Adipocyte (in vitro differentiated cells): Measurements from ENCODE around the gene TTC32.

Experiments
- DNase-seq: peaks from one replicate; pipeline ENCODE4 v3.0.0-alpha.2; 2015; ENCODE audit warnings: low read depth
- H3K27me3 ChIP-seq: replicated peaks from 2 replicates; pipeline ENCODE4 v1.7.0; 2013; ENCODE audit warnings: mild to moderate bottlenecking, low read length, moderate library complexity; ENCODE audit not compliant: control insufficient read depth, insufficient read depth
- H3K36me3 ChIP-seq: 2 replicates; pipeline ENCODE4 v1.7.0; 2013; ENCODE audit warnings: low read length, mild to moderate bottlenecking, moderate library complexity; ENCODE audit not compliant: control insufficient read depth, insufficient read depth, severe bottlenecking
- H3K4me1 ChIP-seq: 2 replicates; pipeline ENCODE4 v1.7.0; 2013; ENCODE audit warnings: mild to moderate bottlenecking, low read length, moderate library complexity; ENCODE audit not compliant: control insufficient read depth, insufficient read depth
- H3K4me3 ChIP-seq: 2 replicates; pipeline ENCODE4 v1.7.0; 2013; ENCODE audit warnings: mild to moderate bottlenecking, low read length, moderate library complexity
- H3K9ac ChIP-seq: 2 replicates; pipeline ENCODE4 v1.7.0; 2013; ENCODE audit warnings: mild to moderate bottlenecking, low read length, moderate library complexity
- H3K9me3 ChIP-seq: 2 replicates; pipeline ENCODE4 v1.7.0; 2013; ENCODE audit warnings: mild to moderate bottlenecking, low read length, moderate library complexity; ENCODE audit not compliant: control insufficient read depth

TTC32 gene

GRCh38 chr2:19859565-19859964 is 42.2 kb downstream of the TTC32 start:
- no peaks in the 10 kb centered on the region for H3K9me3 ChIP-seq
- H3K36me3 ChIP-seq: no peaks in the 10 kb centered on the region
- H3K9ac ChIP-seq: no peak overlapping the region
- peaks cover 20% of the 10 kb centered on the region for H3K4me1 ChIP-seq
- no peak for DNase-seq
- H3K4me3 ChIP-seq: no peak overlapping the region
- no peaks in the 10 kb centered on the region for H3K27me3 ChIP-seq

- Histone ChIP-seq H3K36me3 (no peaks in the 10 kb centered on the region), H3K4me1 (peaks cover 17% of the 10 kb centered on the region)
- no peak for DNase-seq
Observed at GRCh38 chr2:19857806-19858205, 44.0 kb downstream of the TTC32 start.

GRCh38 chr2:19857100-19857499 is 44.7 kb downstream of the TTC32 start:
- H3K4me3 ChIP-seq: no peak overlapping the region
- H3K4me1 ChIP-seq: peaks cover 16% of the 10 kb centered on the region
- no peaks in the 10 kb centered on the region for H3K9me3 ChIP-seq
- no peak overlapping the region for H3K9ac ChIP-seq
- no peak for DNase-seq
- H3K36me3 ChIP-seq: no peaks in the 10 kb centered on the region
- H3K27me3 ChIP-seq: no peaks in the 10 kb centered on the region

More at GRCh38 chr2:19857806-19858205, 44.0 kb downstream of the TTC32 start:
- H3K9me3 ChIP-seq: no peaks in the 10 kb centered on the region
- no peak overlapping the region for H3K9ac ChIP-seq
- H3K27me3 ChIP-seq: no peaks in the 10 kb centered on the region
- H3K4me3 ChIP-seq: no peak overlapping the region

GRCh38 chr2:19855542-19856431 is 46.0 kb downstream of the TTC32 start:
- peaks cover 7% of the 10 kb centered on the region for H3K4me1 ChIP-seq
- no peak overlapping the region for H3K9ac ChIP-seq
- no peak for DNase-seq

GRCh38 chr2:19854596-19855541 is 46.9 kb downstream of the TTC32 start:
- Histone ChIP-seq H3K4me3 (no peak overlapping the region), H3K27me3 (peaks cover 3% of the 10 kb centered on the region), H3K9ac (no peak overlapping the region), H3K9me3 (no peaks in the 10 kb centered on the region), H3K4me1 (peaks cover 7% of the 10 kb centered on the region), H3K36me3 (no peaks in the 10 kb centered on the region)
- DNase-seq: no peak

More at GRCh38 chr2:19855542-19856431, 46.0 kb downstream of the TTC32 start:
- Histone ChIP-seq H3K27me3 (peaks cover under 1% of the 10 kb centered on the region), H3K4me3 (no peak overlapping the region), H3K36me3 (no peaks in the 10 kb centered on the region), H3K9me3 (no peaks in the 10 kb centered on the region)

GRCh38 chr2:19851116-19851695 is 50.6 kb downstream of the TTC32 start:
- no peak overlapping the region for H3K9ac ChIP-seq
- H3K4me1 ChIP-seq: peaks cover 5% of the 10 kb centered on the region
- H3K4me3 ChIP-seq: no peak overlapping the region
- H3K27me3 ChIP-seq: peaks cover 3% of the 10 kb centered on the region
- no peaks in the 10 kb centered on the region for H3K36me3 ChIP-seq
- no peak for DNase-seq
- no peaks in the 10 kb centered on the region for H3K9me3 ChIP-seq

- DNase-seq: no peak
Observed at GRCh38 chr2:19850056-19851050, 51.4 kb downstream of the TTC32 start.

GRCh38 chr2:19848952-19849351 is 52.8 kb downstream of the TTC32 start:
- Histone ChIP-seq H3K9ac (no peak overlapping the region), H3K9me3 (no peaks in the 10 kb centered on the region), H3K4me1 (peaks cover 6% of the 10 kb centered on the region), H3K4me3 (no peak overlapping the region), H3K27me3 (peaks cover 17% of the 10 kb centered on the region), H3K36me3 (no peaks in the 10 kb centered on the region)
- DNase-seq: no peak

More at GRCh38 chr2:19850056-19851050, 51.4 kb downstream of the TTC32 start:
- H3K4me3 ChIP-seq: no peak overlapping the region
- H3K9me3 ChIP-seq: no peaks in the 10 kb centered on the region
- no peak overlapping the region for H3K9ac ChIP-seq
- H3K27me3 ChIP-seq: peaks cover 11% of the 10 kb centered on the region
- H3K36me3 ChIP-seq: no peaks in the 10 kb centered on the region
- H3K4me1 ChIP-seq: no peaks in the 10 kb centered on the region

GRCh38 chr2:19848029-19848750 is 53.6 kb downstream of the TTC32 start:
- no peaks in the 10 kb centered on the region for H3K9me3 ChIP-seq
- H3K36me3 ChIP-seq: no peaks in the 10 kb centered on the region
- no peak for DNase-seq
- H3K4me3 ChIP-seq: no peak overlapping the region
- H3K9ac ChIP-seq: no peak overlapping the region
- H3K4me1 ChIP-seq: peaks cover 8% of the 10 kb centered on the region
- peaks cover 17% of the 10 kb centered on the region for H3K27me3 ChIP-seq

GRCh38 chr2:19847486-19847885 is 54.3 kb downstream of the TTC32 start:
- H3K36me3 ChIP-seq: no peaks in the 10 kb centered on the region
- peaks cover 17% of the 10 kb centered on the region for H3K27me3 ChIP-seq
- peaks cover 8% of the 10 kb centered on the region for H3K4me1 ChIP-seq
- H3K4me3 ChIP-seq: no peak overlapping the region
- H3K9ac ChIP-seq: no peak overlapping the region
- H3K9me3 ChIP-seq: no peaks in the 10 kb centered on the region
- no peak for DNase-seq
